NCI-H1436 treated with DMSO at 0.1 percent for 48 hours (cell line): ENCODE data around the gene LYG2.
"Not testable (repeated sequence)": the region's sequence is repeated elsewhere in the genome, so short reads cannot be mapped to it uniquely, and the experiment has no call there.

ENCODE experiments used
- DNase-seq: peaks from one replicate; lab custom pipeline; 2025; lab: John Stamatoyannopoulos, UW

The LYG2 gene

DNA sequence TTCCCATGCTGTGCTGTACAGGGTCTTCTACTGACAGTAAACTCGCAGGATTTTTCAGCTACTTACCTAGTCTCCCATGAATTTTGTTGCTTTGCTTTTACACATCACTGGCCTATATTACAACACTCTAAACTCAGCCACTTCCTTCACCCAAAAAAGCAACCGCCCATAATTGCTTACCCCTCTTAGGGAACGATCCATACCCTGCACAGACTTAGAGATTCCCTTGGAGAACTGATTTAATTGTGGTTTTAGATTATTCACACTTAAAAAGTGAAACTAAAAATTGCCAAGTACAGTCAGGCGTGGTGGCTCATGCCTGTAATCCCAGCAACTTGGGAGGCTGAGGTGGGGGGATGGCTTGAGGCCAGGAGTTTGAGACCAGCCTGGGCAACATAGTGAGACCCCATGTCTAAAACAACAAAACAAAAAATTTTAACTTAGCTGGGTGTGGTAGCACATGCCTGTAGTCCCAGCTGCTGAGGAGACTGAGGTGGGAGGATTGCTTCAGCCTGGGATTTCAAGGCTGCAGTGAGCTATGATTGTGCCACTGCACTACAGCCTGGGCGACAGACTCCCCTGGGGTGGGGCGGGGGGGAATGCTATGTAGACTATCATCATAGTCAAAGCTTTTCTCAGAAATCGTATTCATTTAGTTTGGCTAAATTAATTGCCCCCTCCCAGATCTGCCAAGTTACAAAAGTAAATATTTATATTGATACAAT, 55.2 kb downstream of the LYG2 start:
- DNase-seq: no peak

DNA sequence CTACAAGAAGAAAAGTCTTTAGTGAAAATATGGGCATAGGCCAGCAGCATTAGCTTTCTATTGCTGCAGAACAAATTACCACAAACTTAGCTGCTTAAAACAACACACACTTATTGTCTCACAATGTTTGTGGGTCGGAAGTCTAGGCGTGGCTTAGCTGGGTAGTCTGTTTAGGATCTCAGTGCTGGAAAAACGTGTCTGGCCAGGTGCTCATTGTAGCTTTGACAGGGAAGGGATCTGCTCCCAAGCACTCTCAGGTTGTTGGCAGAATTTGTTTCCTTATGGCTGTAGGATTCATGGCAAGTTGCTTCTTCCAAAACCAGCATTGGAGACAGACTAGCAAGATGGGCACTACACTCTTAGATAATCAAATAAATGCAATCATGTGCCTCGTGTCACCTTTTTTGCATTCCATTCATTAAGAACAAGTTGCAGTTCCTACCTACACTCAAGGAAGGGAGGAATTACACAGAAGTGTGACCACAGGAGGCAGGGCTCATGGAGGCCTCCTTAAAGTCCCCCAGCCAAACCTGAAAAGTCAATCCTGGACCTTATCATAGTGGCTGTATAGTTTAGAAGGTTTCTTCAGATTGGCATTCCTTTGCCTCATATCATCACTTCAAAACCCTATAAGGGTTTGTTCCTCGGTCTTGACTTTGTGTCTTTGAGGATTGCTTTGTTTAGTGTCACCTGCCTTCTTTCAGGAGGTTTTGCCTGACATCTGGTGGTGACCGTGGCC, 57.2 kb downstream of the LYG2 start:
- no peak for DNase-seq

DNA sequence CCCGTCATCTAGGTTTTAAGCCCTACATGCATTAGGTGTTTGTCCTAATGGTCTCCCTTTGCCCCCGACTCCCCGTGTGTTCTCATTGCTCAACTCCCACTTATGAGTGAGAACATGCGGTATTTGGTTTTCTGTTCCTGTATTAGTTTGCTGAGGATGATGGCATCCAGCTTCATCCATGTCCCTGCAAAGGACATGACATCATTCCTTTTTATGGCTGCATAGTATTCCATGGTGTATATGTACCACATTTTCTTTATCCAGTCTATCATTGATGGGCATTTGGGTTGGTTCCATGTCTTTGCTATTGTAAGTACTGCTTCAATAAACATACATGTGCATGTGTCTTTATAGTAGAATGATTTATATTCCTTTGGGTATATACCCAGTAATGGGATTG, 63.1 kb downstream of the LYG2 start:
- DNase-seq: not testable (repeated sequence)
